Activated T-cell treated with anti-CD3 and anti-CD28 coated beads for 48 hours (primary cell): ENCODE measurements around the gene KCNJ1.

Experiments used
- DNase-seq: peaks from one replicate; pipeline ENCODE4 v3.0.0-alpha.2; 2020; ENCODE audit warnings: low read depth

The KCNJ1 gene

DNA sequence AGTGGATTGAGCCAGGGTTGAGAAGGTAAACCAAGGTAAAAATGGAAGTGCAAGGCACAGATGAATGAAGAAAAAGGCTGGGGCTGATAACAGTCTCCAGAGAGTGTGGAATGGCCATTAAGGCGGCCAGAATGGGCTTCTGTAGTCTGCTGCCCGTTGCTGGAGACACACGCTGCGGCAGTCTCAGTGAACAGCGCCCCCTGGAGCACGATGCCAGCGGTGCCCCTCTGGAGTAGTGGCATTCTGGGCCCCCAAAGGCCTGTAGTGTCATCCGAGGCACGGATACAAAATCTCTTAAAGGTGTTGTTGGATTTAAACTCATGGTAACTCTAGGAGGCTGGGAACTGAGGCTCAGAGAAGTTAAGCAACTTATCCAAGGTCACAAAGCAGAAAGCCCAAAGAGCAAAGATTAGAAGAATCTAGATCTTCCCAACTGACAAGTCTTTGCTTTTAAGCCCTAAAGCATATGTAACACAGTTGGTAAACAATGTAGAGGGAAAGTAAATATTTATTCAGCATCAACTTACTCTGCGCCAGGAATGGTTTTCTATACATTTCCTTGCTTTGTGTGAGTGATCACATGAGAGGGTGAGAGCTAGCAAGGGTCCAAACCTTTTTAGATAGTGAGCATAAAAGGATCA is 18.2 kb downstream of the KCNJ1 start:
- DNase-seq = peak; percentile 63

DNA sequence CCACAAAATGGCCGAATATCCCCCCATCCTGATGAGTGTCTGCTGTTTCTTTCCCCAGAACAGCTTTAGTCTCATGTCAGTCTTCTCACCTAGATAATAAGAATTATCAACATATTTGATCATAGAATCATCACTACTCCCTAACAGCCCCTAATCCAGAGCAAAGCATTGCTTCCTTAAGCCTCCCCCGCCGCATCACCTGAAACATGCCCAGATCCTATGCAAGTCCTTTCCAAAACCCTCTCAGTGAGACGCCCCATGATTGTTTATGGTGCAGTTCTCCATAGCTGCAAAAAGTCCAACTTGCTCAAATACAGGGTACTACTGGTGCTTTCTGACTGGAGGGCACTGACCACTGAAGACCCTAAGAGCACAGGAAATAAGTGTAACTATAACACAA is 20.1 kb downstream of the KCNJ1 start:
- no peak for DNase-seq

DNA sequence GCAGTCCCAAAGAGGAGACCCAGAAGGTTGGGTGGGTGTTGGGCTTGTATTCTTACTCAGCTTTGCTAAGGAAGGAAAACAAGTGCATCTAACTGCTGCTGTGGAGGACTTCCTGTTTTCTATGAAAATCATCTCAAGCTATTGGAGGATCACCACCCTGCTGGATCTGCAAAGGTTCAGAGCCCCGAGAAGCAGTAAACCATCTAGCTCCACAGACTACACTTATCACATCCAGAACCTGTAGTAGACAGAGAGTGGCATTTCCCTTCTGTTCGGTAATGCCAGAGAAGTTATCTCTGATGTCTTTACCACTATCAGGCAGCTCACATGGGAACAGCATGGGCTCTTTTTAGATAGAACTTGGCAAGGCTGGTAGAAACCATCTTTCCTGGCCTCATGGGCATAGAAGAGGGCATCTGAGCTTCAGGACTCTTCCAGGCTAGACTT is 21.7 kb downstream of the KCNJ1 start:
- no peak for DNase-seq

DNA sequence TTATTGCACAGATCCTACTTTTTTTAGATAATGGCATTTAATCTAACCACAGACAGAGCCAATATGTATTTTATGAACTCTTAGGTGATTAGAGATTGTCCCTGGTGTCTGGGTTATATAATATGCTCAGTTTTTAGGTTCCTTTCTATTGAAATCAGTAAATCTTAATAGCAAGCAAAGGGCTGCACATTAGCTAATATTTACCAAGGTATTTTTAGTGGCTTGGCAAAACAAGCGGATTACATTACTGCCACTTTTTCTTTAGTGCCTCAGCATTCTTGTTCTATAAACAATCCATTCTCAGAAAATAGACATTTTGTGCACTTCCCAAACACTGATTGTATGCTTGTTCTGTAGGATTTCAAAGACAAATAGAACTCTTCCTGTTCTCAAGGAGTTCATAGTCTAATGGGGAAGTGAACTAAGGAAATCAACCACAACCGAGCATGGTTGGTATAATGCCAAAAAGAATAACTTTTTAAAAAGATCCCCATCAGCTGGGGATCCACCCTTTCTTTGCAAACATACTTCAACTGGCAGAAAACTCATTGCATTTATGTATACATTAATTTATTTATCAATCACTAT is 23.8 kb downstream of the KCNJ1 start:
- DNase-seq = no peak

DNA sequence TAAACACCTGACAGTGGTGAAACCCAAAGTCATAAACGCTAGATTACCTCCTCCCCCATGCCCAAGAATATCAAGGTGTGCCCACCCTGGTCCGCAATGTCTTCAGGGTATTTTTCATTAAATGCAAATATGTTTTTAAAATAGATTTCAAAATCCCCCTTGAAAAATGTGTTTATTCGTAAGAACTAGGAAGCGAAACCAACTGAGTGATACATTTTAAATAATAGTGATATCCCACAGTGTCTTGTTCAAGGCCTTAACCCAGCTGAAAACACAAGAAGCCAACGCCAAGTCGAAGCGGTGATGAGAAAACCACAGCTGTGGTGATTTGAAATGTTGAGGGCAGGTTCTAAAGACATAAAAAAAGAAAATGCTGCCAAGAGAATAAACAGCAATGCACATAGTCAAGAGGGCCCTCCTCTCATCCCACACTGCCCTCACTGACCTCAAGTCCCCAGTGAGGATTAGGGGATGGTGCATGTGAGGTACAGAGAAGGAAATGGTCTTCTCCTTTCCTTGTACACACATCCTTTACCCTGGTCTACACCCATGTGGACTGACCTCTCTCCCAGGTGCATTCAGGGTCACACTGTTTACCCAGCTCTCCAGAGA is 25.5 kb downstream of the KCNJ1 start:
- no peak for DNase-seq

DNA sequence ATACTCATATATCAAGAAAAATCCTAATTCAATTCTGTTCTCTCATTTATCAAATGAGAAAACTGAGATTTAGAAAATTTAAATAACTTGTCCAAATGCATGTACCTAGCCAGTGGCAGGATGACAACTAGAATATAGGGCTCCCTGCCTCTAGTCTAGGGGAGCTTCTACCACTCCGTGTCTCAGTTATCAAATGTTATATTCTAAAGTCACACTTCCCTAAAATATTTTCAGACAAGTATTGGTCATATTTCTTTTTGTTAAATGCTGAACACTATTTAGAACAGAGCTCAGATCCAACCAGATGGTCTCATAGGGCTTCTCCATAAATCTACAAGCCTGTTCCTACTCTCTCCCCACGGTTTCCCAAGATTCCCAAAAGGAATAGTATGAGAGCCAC is 26.3 kb downstream of the KCNJ1 start:
- DNase-seq = no peak

DNA sequence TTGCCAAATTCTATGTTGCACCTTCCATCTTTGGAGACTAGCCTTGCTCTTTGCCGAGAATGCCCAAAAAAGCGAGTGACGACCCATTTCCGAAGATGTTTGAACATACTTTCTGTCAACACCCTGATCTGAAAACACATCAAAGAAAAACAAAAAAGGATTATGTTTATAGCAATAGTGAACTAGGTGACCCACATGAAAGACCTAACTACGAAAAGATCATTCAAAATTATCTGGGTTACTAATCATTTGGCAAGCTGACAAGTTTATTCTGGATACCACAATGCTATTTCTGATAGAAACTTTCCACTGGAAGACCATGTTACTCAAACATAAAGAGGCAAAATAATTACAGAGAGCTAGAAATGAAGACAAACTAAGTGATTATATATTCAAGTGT is 27.0 kb downstream of the KCNJ1 start:
- no peak for DNase-seq

DNA sequence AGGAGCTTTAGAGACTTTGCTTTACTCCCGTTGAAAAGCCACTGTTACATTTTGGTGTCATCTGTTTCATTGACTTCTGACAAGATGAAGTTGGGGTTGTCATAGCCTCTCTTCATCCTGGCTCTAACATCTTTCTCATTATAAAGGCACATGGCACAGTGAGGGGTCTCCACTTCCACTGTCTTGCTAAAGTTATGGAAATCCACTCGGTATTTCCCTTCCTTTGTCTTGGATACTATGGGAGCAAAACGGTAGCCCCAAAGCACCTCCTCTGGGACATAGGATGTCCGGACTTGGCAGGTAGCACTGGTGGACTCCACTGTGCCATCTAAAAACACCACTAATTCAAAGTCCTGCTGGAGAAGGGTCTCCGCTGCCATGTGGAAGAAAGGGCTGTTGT is 28.0 kb downstream of the KCNJ1 start:
- DNase-seq = no peak

DNA sequence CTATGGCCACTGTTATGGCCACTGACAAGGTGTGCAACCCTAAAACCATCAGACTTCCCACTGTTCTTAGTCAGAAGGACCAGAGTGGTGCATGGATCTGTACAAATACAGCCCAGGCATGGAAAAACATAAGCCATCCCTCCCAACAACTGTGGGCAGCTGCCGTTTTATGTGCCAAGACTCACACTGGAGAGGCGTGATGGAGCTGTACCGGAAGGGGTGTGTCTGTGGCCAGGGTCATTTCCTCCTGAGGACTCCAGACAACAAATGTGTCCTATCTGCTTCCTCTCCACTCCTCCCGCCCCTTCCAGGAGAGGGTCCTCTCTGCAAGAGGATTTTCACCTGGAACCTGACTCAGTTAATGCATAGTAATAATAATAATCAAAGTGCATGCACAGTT is 29.5 kb downstream of the KCNJ1 start:
- DNase-seq = no peak

DNA sequence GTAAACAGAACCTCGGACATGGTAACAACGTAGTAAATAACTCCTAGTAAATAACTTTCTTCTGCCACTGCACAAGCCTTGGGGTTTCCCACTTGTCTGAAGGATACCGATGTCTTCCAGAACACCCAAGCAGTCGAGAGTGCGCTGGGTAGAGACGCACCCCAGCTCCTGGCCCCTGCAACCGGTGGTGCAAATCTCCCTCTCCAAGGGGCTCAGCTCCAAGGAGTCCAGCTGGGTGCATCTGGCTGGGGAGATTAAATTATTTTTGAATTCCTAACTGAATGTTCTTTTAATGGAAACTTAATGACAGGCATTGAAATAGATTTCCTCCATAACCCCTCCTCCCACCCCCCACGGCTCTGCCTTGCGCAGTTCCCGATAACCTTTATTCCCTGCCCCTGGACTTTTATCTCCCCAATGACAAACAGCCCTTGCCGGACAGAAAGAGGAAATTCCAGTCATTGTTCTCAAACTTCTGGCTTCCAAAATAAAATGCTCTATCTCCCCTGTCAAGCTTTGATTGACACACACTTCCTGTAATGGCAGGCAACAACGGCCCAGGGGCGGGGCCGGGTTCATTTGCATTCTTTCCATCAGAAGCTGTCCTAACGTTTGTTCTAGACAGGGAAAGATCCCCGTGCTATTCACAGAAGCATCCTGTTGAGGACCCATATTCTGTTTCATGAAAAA is 31.2 kb downstream of the KCNJ1 start:
- no peak for DNase-seq

DNA sequence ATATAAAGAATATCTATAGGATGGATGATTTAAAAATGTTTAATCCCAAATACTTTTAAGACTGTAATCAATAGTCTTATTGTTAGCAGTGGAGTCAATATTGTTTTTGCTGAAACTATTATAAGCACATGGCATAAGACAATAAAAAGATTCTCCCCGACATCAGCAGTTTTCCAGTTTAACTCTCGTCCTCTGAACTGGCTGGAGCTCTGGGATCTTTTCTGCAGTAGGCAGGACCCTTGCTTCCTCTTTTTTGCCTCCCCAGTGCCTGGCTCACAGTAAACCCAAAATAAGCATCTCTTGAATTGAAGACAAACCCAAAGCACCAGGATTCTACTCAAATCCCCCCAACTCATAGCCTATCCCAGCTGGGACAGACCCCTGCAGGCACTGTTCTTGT is 32.9 kb downstream of the KCNJ1 start:
- DNase-seq = no peak

DNA sequence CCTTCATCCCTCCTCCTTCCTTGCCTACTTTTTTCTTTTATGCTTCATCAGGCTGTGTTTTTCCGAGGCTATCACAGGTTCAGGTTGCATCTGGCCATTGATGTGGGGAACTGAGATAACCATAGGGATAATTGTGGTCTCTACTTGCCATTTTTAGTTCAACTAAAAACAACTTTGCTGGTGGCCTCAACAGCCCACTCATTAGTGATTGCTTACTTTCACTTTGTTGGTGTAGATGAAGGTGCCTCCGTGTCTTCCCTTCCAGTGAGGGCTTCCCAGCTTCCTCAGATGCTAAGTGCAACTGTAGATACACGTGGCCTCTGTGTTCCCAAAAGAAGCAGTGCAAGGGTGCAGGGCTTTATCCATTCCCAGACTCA is 35.0 kb downstream of the KCNJ1 start:
- no peak for DNase-seq

DNA sequence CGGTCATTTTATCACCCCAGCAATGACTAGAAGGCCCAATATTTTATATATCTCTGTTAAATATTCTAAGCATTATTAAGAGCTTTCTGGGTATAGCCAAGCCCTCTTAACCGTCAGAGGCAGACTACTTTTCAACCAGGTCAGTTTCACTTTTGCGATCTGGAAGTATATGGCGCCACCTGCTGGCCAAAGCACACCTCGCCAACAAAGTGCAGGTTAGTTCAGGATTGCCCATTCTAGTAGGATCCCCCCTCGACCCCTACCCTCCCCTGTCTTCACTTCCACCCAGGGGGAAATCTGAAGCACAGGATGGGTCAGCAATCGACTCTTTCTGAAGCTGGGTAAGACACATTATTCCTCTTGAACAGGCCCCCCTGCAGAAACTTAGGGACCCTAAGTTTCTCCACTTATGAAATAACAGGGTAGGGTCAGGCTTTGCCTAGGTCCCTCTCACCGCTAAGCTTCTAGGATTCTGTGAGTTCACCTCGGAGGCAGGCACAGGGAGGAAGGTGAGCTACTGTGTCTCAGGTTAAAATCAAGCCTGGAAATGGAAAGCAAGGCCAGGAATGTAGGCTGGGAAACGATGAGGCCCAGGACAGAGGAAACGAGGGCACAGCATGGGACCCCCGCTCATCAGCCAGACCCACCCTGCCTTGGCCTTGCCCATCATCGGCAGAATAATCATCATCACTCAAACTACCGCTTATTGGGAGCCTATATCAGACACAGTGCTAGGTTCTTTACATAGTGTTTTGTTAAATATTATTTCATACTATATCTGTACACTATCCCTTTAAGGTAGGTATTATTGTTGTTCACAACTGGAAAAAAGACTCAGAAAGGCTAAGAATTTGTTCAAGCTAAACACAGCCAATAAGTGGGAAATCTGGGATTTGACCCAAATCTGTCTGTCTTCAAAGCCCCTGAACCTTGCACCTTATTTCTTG is 35.6 kb downstream of the KCNJ1 start:
- DNase-seq = peak; percentile 81

DNA sequence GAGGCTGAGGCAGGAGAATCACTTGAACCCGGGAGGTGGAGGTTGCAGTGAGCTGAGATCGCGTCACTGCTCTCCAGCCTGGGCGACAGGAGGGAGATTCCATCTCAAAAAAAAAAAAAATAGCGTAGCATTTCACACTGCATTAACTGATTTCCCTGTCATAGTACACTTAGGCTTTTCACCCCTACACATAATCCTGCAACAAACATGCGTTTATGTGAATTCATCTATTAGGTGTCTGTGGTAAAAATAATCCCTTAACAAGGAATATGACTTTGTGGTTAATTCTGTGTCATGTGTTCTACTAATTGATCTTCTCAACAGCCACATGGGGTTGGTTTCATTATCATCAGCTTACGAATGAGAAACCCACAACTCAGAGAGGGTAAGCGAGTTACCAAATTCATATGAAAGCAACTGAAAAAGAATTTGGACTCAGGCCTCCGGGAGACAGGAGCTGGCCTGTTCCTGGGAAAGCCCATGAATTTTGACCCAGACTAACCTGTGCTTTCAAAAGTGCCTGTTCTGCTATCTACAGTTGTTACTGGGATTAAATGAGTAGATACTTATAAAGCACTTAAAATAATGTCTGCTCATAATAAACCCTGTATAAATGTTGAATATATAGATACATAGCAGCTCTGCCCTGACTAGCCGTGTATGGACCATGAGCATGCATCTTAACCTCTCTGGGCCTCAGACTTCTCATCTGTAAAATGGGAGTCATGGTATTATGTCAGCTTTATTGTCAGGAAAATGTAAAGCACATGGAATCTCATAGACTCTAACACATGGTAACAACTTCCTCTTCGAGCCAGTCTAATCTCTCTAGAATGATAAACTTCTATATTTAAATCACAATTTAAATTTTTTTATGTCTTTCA is 36.6 kb downstream of the KCNJ1 start:
- no peak for DNase-seq

DNA sequence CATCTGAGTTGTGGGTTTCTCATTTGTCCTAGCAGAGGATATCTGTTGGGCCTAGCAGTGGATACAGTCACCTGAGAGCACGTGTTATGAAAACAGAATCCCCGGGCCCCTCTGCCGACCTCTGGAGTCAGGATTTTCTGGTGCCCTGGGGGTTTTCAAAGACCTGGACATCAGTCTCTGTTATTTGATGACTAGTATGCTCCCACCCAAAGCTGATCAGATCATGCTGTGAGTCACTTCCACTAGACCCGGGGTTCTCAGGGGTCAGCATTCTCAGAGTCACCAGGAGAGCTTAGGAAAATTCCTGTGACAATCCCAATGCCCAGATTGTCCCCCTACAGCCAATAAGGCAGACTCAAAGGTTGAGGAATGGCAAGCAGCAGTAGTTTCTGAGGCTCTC is 38.7 kb downstream of the KCNJ1 start:
- DNase-seq = no peak

DNA sequence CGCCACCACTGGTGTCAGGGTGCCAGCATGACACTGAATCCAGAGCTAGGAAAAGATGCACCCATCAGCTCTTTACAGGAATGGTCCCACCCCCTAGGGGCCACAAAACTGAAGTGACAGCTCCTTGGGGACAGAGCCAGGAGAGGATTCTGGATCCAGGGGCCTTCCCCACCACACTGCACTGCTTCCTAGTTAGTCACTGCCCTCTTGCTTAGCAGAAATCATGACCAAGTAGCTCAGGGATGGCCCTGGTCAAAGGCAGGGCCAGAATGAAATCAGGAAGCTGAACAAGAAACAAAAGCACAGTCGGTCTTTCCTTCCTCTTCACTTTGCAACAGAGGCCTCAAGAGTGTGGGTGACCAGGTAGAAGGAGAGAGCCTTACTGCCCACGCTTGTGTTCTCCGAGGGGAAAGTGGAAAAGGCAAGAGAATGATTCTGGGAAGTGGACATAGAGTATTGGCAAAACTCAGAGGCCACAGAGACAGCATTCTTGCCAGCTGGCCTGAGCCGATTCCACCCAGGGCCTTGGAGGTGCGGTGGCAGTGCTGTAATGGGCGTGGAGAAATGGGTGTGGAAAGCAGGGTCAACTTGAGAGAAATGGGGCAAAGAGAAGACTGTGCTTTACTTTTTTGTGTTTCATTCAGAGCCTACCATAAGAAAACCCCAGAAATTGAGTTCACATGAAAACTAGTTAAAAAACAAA is 39.8 kb downstream of the KCNJ1 start:
- no peak for DNase-seq

DNA sequence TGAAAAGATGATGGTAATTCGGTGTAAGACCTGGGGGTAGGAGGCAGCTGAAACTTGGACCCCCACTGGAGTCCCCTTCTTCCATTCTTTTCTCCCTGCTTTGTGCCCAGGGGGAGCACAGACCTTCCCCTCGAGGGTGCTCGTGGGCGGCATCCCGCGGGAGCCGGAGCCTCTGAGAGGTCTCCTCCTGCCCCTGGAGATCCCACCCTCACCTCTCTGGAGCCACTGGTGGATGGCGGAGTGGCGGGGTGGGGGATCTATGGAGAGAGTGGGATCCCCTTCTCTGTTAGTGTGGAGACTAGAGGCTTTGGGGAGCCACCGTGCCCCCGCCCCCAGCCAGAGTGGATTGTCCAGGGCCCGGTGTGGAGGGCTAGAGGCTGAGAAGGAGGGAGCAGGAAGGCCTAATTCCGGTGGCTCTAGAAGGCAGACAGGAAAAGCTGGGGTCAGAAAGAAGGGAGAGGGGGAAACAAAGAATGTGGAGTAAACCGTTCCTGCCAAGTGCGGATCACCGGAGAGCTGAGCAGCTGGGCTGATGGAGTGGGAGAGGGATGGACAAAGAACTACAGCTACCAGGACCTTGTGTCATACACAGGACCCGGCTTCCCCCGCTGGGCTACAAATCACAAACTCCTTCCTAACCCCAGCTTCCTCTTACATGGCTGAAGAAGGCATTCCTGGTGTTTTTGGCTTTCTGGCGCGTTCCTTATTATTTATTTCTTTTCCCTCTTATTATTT is 41.9 kb downstream of the KCNJ1 start:
- DNase-seq = no peak

DNA sequence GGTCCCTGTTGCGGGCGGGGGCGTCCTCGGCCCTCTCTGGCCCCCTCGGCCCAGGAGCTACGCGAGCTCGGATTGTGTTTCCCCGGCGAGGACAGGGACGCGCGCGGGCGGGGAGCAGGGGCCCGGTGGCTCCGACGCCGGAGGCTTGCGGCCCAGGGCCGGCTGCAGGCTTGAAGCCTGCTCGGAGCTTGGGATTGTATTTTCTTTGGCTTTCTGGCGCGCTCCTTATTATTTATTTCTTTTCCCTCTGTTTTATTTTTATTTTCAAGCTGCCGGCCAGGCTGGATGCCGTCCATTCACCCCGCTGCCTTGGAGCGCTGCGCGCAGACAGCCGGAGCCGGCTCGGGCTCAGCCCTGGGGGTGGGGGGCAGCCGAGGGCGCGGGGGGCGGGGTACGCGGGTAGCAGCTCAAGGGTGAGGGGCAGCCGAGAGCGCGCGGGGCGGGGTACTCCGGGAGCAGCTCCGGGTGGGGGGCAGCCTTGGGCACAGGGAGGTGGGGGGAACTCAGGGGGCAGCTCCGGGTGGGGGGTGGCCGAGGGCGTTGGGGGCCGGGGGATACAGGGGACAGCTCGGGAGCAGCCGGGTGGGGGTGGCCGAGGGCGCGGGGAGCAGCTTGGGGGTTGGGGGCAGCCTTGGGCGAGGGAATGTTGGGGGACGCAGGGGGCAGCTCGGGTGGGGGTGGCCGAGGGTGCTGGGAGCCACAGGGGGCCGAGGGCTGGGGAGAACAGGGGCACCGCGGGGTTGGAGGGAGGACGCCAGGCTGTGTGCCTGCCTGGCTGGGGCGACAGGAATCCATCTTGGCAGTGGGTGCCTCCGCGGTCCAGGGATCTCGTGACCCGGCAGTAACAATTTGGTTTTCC is 42.7 kb downstream of the KCNJ1 start:
- no peak for DNase-seq

DNA sequence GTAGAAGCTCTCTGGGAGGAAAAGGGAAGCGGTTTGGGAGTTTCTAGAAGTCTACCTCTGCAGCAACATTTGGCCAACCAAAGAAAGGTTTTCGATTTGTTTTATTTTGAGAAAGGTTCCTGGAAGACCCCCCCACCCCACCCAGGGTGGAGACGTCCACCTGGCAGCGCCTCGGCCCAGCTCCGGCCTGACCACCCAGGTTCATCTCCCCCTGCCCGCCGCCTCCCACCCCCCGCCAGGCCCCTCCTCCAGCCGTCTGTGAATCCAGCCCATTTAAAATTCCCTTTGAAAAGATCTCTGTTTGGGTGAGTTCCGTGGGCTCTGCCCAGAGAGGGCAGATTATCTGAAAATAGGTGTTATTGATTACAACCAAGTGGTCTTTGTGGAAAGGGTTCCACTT is 43.3 kb downstream of the KCNJ1 start:
- DNase-seq = no peak
